Measurements from ENCODE around the gene HCFC1.

The HCFC1 gene

GRCh38 chrX:153960786-153961185 is 10.8 kb downstream of the HCFC1 start:
- Histone ChIP-seq H3K79me1 (ENCODE audit: low read length) (no peaks in the 10 kb centered on the region), H2BK120ac (ENCODE audit: insufficient read depth, low read length, poor library complexity) (no peak overlapping the region), H3K9ac (ENCODE audit: low read length) (no peak overlapping the region), H3K79me2 (ENCODE audit: control insufficient read depth, insufficient read depth, low read length, poor library complexity) (peaks cover 8% of the 10 kb centered on the region), H3K27ac (ENCODE audit: low read depth, low read length) (no peak overlapping the region), H3K36me3 (ENCODE audit: control insufficient read depth in 1 of 2, insufficient read depth in 2 of 2, low read length in 2 of 2) (peaks cover 91 to 92% of the 10 kb centered on the region in 2 experiments), H3K4me1 (ENCODE audit: control insufficient read depth in 1 of 2, insufficient read depth in 2 of 2, low read length in 2 of 2) (no peaks in the 10 kb centered on the region), H3K4me3 (ENCODE audit: low read depth, low read length) (no peak overlapping the region), H3K9me3 (ENCODE audit: insufficient read depth, low read depth, low read length) (no peaks in the 10 kb centered on the region), H2BK12ac (ENCODE audit: low read length) (no peak overlapping the region), H3K23ac (ENCODE audit: low read length) (no peak overlapping the region), H2AK5ac (ENCODE audit: low read length) (no peak overlapping the region), H4K8ac (ENCODE audit: low read depth, low read length) (no peak overlapping the region), H3K4ac (ENCODE audit: low read depth, low read length) (no peak overlapping the region), H2AFZ (ENCODE audit: insufficient read depth, low read length, poor library complexity) (no peak overlapping the region), H2BK5ac (ENCODE audit: low read depth, low read length, poor library complexity) (no peak overlapping the region), H3K4me2 (ENCODE audit: low read length) (no peak overlapping the region), H4K12ac (ENCODE audit: low read depth, low read length) (no peak overlapping the region), H3K18ac (ENCODE audit: low read length) (no peak overlapping the region), H3K27me3 (ENCODE audit: insufficient read depth, low read length) (no peaks in the 10 kb centered on the region), H3K14ac (ENCODE audit: low read length) (no peak overlapping the region), H4K91ac (ENCODE audit: low read depth, low read length) (no peak overlapping the region)
- WGBS (ENCODE audit: extremely low coverage, insufficient coverage, insufficient read length), result no CpG with 5 or more reads among the region's 22 CpGs
- DNase-seq, result no peak

GRCh38 chrX:153960077-153960476 is 11.5 kb downstream of the HCFC1 start:
- H3K36me3 ChIP-seq (ENCODE audit: control insufficient read depth in 1 of 2, insufficient read depth in 2 of 2, low read length in 2 of 2), result peaks cover 95 to 96% of the 10 kb centered on the region in 2 experiments
- H2BK5ac ChIP-seq (ENCODE audit: low read depth, low read length, poor library complexity), result no peak overlapping the region

DNA sequence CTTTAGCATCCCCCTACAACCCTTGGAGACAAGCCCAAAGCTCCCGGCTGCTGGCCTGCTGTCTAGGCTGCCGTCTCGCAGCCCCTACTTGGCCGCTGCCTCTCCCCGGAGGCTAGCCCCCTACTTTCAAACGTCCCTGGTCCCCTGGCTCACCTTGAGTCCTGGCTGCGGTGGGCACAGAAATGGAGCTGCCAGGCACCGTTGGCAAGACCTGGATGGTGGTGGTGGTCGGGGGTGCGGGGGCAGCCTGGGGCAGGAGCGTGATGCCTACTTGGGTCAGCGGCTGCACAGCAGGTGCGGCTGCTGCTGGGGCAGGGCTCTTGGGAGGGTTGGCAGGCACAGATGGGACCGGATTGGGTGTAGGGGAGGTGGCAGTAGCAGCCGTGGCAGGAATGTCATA is 12.0 kb downstream of the HCFC1 start:
- Histone ChIP-seq H3K4ac (ENCODE audit: low read depth, low read length) (no peak overlapping the region), H3K23ac (ENCODE audit: low read length) (no peak overlapping the region), H3K27ac (ENCODE audit: low read depth, low read length) (no peak overlapping the region), H3K4me1 (ENCODE audit: control insufficient read depth in 1 of 2, insufficient read depth in 2 of 2, low read length in 2 of 2) (no peaks in the 10 kb centered on the region), H2BK12ac (ENCODE audit: low read length) (no peak overlapping the region), H3K27me3 (ENCODE audit: insufficient read depth, low read length) (no peaks in the 10 kb centered on the region), H4K8ac (ENCODE audit: low read depth, low read length) (no peak overlapping the region), H3K79me1 (ENCODE audit: low read length) (no peaks in the 10 kb centered on the region), H2BK120ac (ENCODE audit: insufficient read depth, low read length, poor library complexity) (no peak overlapping the region), H3K4me3 (ENCODE audit: low read depth, low read length) (no peak overlapping the region), H3K9me3 (ENCODE audit: insufficient read depth, low read depth, low read length) (no peaks in the 10 kb centered on the region), H3K9ac (ENCODE audit: low read length) (no peak overlapping the region), H2AFZ (ENCODE audit: insufficient read depth, low read length, poor library complexity) (no peak overlapping the region), H4K91ac (ENCODE audit: low read depth, low read length) (no peak overlapping the region), H3K36me3 (ENCODE audit: control insufficient read depth in 1 of 2, insufficient read depth in 2 of 2, low read length in 2 of 2) (peaks cover 98% of the 10 kb centered on the region in 2 experiments), H4K12ac (ENCODE audit: low read depth, low read length) (no peak overlapping the region), H3K4me2 (ENCODE audit: low read length) (no peak overlapping the region), H2BK5ac (ENCODE audit: low read depth, low read length, poor library complexity) (no peak overlapping the region), H3K79me2 (ENCODE audit: control insufficient read depth, insufficient read depth, low read length, poor library complexity) (peaks cover 3% of the 10 kb centered on the region), H3K18ac (ENCODE audit: low read length) (no peak overlapping the region), H3K14ac (ENCODE audit: low read length) (no peak overlapping the region), H2AK5ac (ENCODE audit: low read length) (no peak overlapping the region)
- WGBS (ENCODE audit: extremely low coverage, insufficient coverage, insufficient read length), result no CpG with 5 or more reads among the region's 15 CpGs
- DNase-seq, result no peak

More at GRCh38 chrX:153960077-153960476, 11.5 kb downstream of the HCFC1 start:
- no peak overlapping the region for H2AK5ac ChIP-seq (ENCODE audit: low read length)
- H3K79me2 ChIP-seq (ENCODE audit: control insufficient read depth, insufficient read depth, low read length, poor library complexity), result peaks cover 6% of the 10 kb centered on the region
- no peak overlapping the region for H2AFZ ChIP-seq (ENCODE audit: insufficient read depth, low read length, poor library complexity)
- H3K4ac ChIP-seq (ENCODE audit: low read depth, low read length), result no peak overlapping the region
- no peak for DNase-seq
- WGBS (ENCODE audit: extremely low coverage, insufficient coverage, insufficient read length), result no CpG with 5 or more reads among the region's 16 CpGs
- no peak overlapping the region for H3K14ac ChIP-seq (ENCODE audit: low read length)
- H3K4me1 ChIP-seq (ENCODE audit: control insufficient read depth in 1 of 2, insufficient read depth in 2 of 2, low read length in 2 of 2), result no peaks in the 10 kb centered on the region
- no peaks in the 10 kb centered on the region for H3K79me1 ChIP-seq (ENCODE audit: low read length)
- no peak overlapping the region for H3K4me2 ChIP-seq (ENCODE audit: low read length)
- no peaks in the 10 kb centered on the region for H3K9me3 ChIP-seq (ENCODE audit: insufficient read depth, low read depth, low read length)
- no peak overlapping the region for H3K9ac ChIP-seq (ENCODE audit: low read length)
- no peak overlapping the region for H3K18ac ChIP-seq (ENCODE audit: low read length)
- no peak overlapping the region for H2BK120ac ChIP-seq (ENCODE audit: insufficient read depth, low read length, poor library complexity)
- no peak overlapping the region for H4K12ac ChIP-seq (ENCODE audit: low read depth, low read length)
- no peak overlapping the region for H4K8ac ChIP-seq (ENCODE audit: low read depth, low read length)
- no peak overlapping the region for H3K27ac ChIP-seq (ENCODE audit: low read depth, low read length)
- no peaks in the 10 kb centered on the region for H3K27me3 ChIP-seq (ENCODE audit: insufficient read depth, low read length)
- no peak overlapping the region for H3K23ac ChIP-seq (ENCODE audit: low read length)
- no peak overlapping the region for H3K4me3 ChIP-seq (ENCODE audit: low read depth, low read length)
- no peak overlapping the region for H4K91ac ChIP-seq (ENCODE audit: low read depth, low read length)
- no peak overlapping the region for H2BK12ac ChIP-seq (ENCODE audit: low read length)

DNA sequence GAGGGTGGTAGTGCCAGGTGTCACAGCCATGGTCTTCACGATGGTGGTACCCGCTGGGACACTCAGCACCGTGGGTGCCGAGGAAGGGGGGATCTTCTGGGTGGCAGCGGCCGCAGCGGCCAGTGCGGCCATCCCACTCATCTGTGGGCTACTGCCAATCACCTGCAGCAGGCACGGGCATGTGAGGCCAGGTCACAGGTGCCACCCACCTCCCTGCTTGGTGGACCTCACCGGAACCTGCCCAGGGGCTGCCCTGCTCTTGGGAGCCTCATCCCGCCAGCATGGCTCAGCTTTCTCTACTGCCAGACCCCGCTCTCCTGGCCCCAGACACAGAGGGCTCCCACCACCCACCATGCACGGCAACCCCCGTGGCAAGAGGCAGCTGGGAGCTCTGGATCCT is 13.0 kb downstream of the HCFC1 start:
- no peaks in the 10 kb centered on the region for H3K9me3 ChIP-seq (ENCODE audit: insufficient read depth, low read depth, low read length)
- H2BK12ac ChIP-seq (ENCODE audit: low read length), result no peak overlapping the region
- no peak overlapping the region for H3K4me2 ChIP-seq (ENCODE audit: low read length)
- H4K12ac ChIP-seq (ENCODE audit: low read depth, low read length), result no peak overlapping the region
- H3K79me1 ChIP-seq (ENCODE audit: low read length), result no peaks in the 10 kb centered on the region
- no peak overlapping the region for H3K4ac ChIP-seq (ENCODE audit: low read depth, low read length)
- H3K79me2 ChIP-seq (ENCODE audit: control insufficient read depth, insufficient read depth, low read length, poor library complexity), result no peaks in the 10 kb centered on the region
- no peak overlapping the region for H3K4me3 ChIP-seq (ENCODE audit: low read depth, low read length)
- H4K91ac ChIP-seq (ENCODE audit: low read depth, low read length), result no peak overlapping the region
- no peak overlapping the region for H3K14ac ChIP-seq (ENCODE audit: low read length)
- H3K23ac ChIP-seq (ENCODE audit: low read length), result no peak overlapping the region
- H3K36me3 ChIP-seq (ENCODE audit: control insufficient read depth in 1 of 2, insufficient read depth in 2 of 2, low read length in 2 of 2), result peaks cover 98 to 99% of the 10 kb centered on the region in 2 experiments
- no peak overlapping the region for H2AK5ac ChIP-seq (ENCODE audit: low read length)
- H4K8ac ChIP-seq (ENCODE audit: low read depth, low read length), result no peak overlapping the region
- no peak overlapping the region for H3K9ac ChIP-seq (ENCODE audit: low read length)
- no peak overlapping the region for H2AFZ ChIP-seq (ENCODE audit: insufficient read depth, low read length, poor library complexity)
- no peak overlapping the region for H2BK5ac ChIP-seq (ENCODE audit: low read depth, low read length, poor library complexity)
- H3K27me3 ChIP-seq (ENCODE audit: insufficient read depth, low read length), result no peaks in the 10 kb centered on the region
- no peak overlapping the region for H3K18ac ChIP-seq (ENCODE audit: low read length)
- H3K4me1 ChIP-seq (ENCODE audit: control insufficient read depth in 1 of 2, insufficient read depth in 2 of 2, low read length in 2 of 2), result no peaks in the 10 kb centered on the region
- no peak overlapping the region for H2BK120ac ChIP-seq (ENCODE audit: insufficient read depth, low read length, poor library complexity)
- no peak for DNase-seq
- no peak overlapping the region for H3K27ac ChIP-seq (ENCODE audit: low read depth, low read length)
- WGBS (ENCODE audit: extremely low coverage, insufficient coverage, insufficient read length), result no CpG with 5 or more reads among the region's 14 CpGs
